NT2/D1 (cell line): Measurements from ENCODE around the gene KAZN.
A peak's percentile ranks its signal among the peaks of the same experiment; 100 is the strongest.

Experiments used
- DNase-seq: peaks from one replicate; pipeline ENCODE4 v3.0.0-alpha.2; 2011; ENCODE audit warnings: low read depth, low spot score
- H3K27me3 ChIP-seq: 2 replicates; pipeline ENCODE4 v1.6.0; 2011; ENCODE audit warnings: mild to moderate bottlenecking; ENCODE audit not compliant: insufficient read length, insufficient read depth
- H3K36me3 ChIP-seq: 2 replicates; pipeline ENCODE4 v1.6.1; 2011; ENCODE audit warnings: mild to moderate bottlenecking, low read length, mixed read lengths; ENCODE audit not compliant: insufficient read depth, insufficient read length
- H3K4me1 ChIP-seq: 2 replicates; pipeline ENCODE4 v1.5.1; 2011; ENCODE audit not compliant: insufficient read depth, insufficient read length
- H3K4me3 ChIP-seq: 2 replicates; pipeline ENCODE4 v1.5.1; 2011; ENCODE audit warnings: low read depth; ENCODE audit not compliant: insufficient read length
- H3K9ac ChIP-seq: 2 replicates; pipeline ENCODE4 v1.6.0; 2011; ENCODE audit warnings: low read depth; ENCODE audit not compliant: insufficient read length
- H3K9me3 ChIP-seq: 2 replicates; pipeline ENCODE4 v1.5.1; 2011; ENCODE audit warnings: mild to moderate bottlenecking, low read length; ENCODE audit not compliant: insufficient read depth
- SUZ12 ChIP-seq: IDR thresholded peaks from 2 replicates; pipeline ENCODE4 v1.6.1; 2011; ENCODE audit not compliant: insufficient read length, insufficient read depth; ENCODE audit errors: extremely low read depth
- YY1 ChIP-seq: IDR thresholded peaks from 2 replicates; pipeline ENCODE4 v1.6.1; 2011; ENCODE audit not compliant: insufficient read length, insufficient read depth
- ZNF274 ChIP-seq: IDR thresholded peaks from 2 replicates; pipeline ENCODE4 v1.6.1; 2011; ENCODE audit warnings: mild to moderate bottlenecking, low read depth, low read length

KAZN gene

GRCh38 chr1:15148475-15148874 is 550.0 kb downstream of the KAZN start:
- Histone ChIP-seq H3K4me3 (no peak overlapping the region), H3K36me3 (no peaks in the 10 kb centered on the region), H3K9ac (no peak overlapping the region), H3K27me3 (peaks cover 6% of the 10 kb centered on the region), H3K4me1 (no peaks in the 10 kb centered on the region), H3K9me3 (no peaks in the 10 kb centered on the region)
- TF ChIP-seq ZNF274: no peak
- TF ChIP-seq SUZ12: no peak
- no peak for TF ChIP-seq YY1
- DNase-seq: no peak

- no peak for DNase-seq
- Histone ChIP-seq H3K9me3 (no peaks in the 10 kb centered on the region), H3K4me3 (no peak overlapping the region), H3K4me1 (no peaks in the 10 kb centered on the region), H3K9ac (no peak overlapping the region), H3K36me3 (no peaks in the 10 kb centered on the region), H3K27me3 (peaks cover 6% of the 10 kb centered on the region)
- no peak for TF ChIP-seq YY1
- TF ChIP-seq SUZ12: no peak
- TF ChIP-seq ZNF274: no peak
Observed at GRCh38 chr1:15148941-15149340, 550.5 kb downstream of the KAZN start.

GRCh38 chr1:15150376-15150775 is 551.9 kb downstream of the KAZN start:
- Histone ChIP-seq H3K4me3 (no peak overlapping the region), H3K27me3 (peaks cover 6% of the 10 kb centered on the region)

GRCh38 chr1:15151377-15151806 is 552.9 kb downstream of the KAZN start:
- no peak for DNase-seq
- H3K4me3 ChIP-seq: no peak overlapping the region
- peaks cover 6% of the 10 kb centered on the region for H3K27me3 ChIP-seq
- no peak overlapping the region for H3K9ac ChIP-seq
- no peak for TF ChIP-seq ZNF274
- no peak for TF ChIP-seq SUZ12
- TF ChIP-seq YY1: no peak
- H3K9me3 ChIP-seq: no peaks in the 10 kb centered on the region
- H3K36me3 ChIP-seq: no peaks in the 10 kb centered on the region
- peaks cover 2% of the 10 kb centered on the region for H3K4me1 ChIP-seq

More at GRCh38 chr1:15150376-15150775, 551.9 kb downstream of the KAZN start:
- no peak for DNase-seq
- H3K9me3 ChIP-seq: no peaks in the 10 kb centered on the region
- no peaks in the 10 kb centered on the region for H3K36me3 ChIP-seq
- no peaks in the 10 kb centered on the region for H3K4me1 ChIP-seq
- no peak overlapping the region for H3K9ac ChIP-seq
- TF ChIP-seq YY1 (no peak), SUZ12 (no peak), ZNF274 (no peak)

GRCh38 chr1:15151871-15152270 is 553.4 kb downstream of the KAZN start:
- Histone ChIP-seq H3K4me1 (peaks cover 2% of the 10 kb centered on the region), H3K27me3 (peaks cover 6% of the 10 kb centered on the region), H3K4me3 (no peak overlapping the region), H3K9me3 (no peaks in the 10 kb centered on the region), H3K9ac (no peak overlapping the region), H3K36me3 (no peaks in the 10 kb centered on the region)
- DNase-seq: no peak
- TF ChIP-seq YY1: no peak
- no peak for TF ChIP-seq ZNF274
- TF ChIP-seq SUZ12: no peak

- H3K9me3 ChIP-seq: no peaks in the 10 kb centered on the region
- TF ChIP-seq SUZ12: no peak
- no peak for TF ChIP-seq YY1
- no peak for TF ChIP-seq ZNF274
- H3K36me3 ChIP-seq: no peaks in the 10 kb centered on the region
- H3K4me1 ChIP-seq: peaks cover 2% of the 10 kb centered on the region
- peaks cover 6% of the 10 kb centered on the region for H3K27me3 ChIP-seq
- peak overlapping the region; percentile 56 for H3K9ac ChIP-seq
- DNase-seq: peak; percentile 15
- H3K4me3 ChIP-seq: peak overlapping the region; percentile 45
Observed at GRCh38 chr1:15152318-15153183, 554.1 kb downstream of the KAZN start.

- Histone ChIP-seq H3K27me3 (peaks cover 6% of the 10 kb centered on the region), H3K4me3 (peak within 1 kb of the TSS; percentile 45), H3K4me1 (peaks cover 2% of the 10 kb centered on the region), H3K9me3 (no peaks in the 10 kb centered on the region), H3K9ac (peak within 1 kb of the TSS; percentile 56), H3K36me3 (no peaks in the 10 kb centered on the region)
- no peak for TF ChIP-seq SUZ12
- TF ChIP-seq ZNF274: no peak
- TF ChIP-seq YY1: no peak
- no peak for DNase-seq
Observed at GRCh38 chr1:15153184-15153841, 554.8 kb downstream of the KAZN start, which contains the start of gene TMEM51. TMEM51 (plus strand) TSS chr1:15153747; CDS start chr1:15215088, 61,341 bp downstream.
